SK-N-SH (cell line): ENCODE results near the gene CSN1S1. TPM values are rescaled to one million over a fixed set of nuclear protein-coding genes. Genes with fewer than 3 reads are reported as not detected.

ENCODE experiments used
- polyA plus RNA-seq, 3 experiments: library from polyadenylated mRNA; depleted of rRNA; stranded (reverse); fragments of >200 nt; gene quantifications; 2 replicates each; pipeline ENCODE4 v1.2.3, GENCODE V29; 2012

The CSN1S1 gene
- polyA plus RNA-seq, 1 of the 3 experiments (the other 2 are of a cell fraction) = not detected

Other genes with a start within 250 kb of the CSN1S1 start
- gene SULT1B1, start 170.4 kb upstream of the CSN1S1 start, polyA plus RNA-seq (2012; rRNA removed) = 14.7 and 22.4 TPM in 2 replicates
- gene SULT1E1, start 70.9 kb upstream of the CSN1S1 start, polyA plus RNA-seq (2012; rRNA removed) = 13.7 and 21.5 TPM in 2 replicates
- gene CSN2, start 34.7 kb downstream of the CSN1S1 start, polyA plus RNA-seq (2012; rRNA removed) = not detected in 2 replicates
- gene STATH, start 64.9 kb downstream of the CSN1S1 start, polyA plus RNA-seq (2012; rRNA removed) = not detected in 2 replicates
- not detected in 2 replicates for gene HTN3, start 97.4 kb downstream of the CSN1S1 start, polyA plus RNA-seq (2012; rRNA removed)
- gene HTN1, start 119.4 kb downstream of the CSN1S1 start, polyA plus RNA-seq (2012; rRNA removed) = not detected in 2 replicates
- not detected in 2 replicates for gene PRR27, start 223.2 kb downstream of the CSN1S1 start, polyA plus RNA-seq (2012; rRNA removed)